WTC11 (cell line): ENCODE measurements around the gene MBNL1.

Experiments used
- ETV6 ChIP-seq: sonication (generic); formaldehyde crosslinking; IDR thresholded peaks from 2 replicates; pipeline ENCODE4 v1.8.1; 2022; ENCODE audit warnings: mild to moderate bottlenecking, missing genetic modification reagents
- FOXJ3 ChIP-seq: sonication (generic); formaldehyde crosslinking; IDR thresholded peaks from 2 replicates; pipeline ENCODE4 v1.9.0; 2021; ENCODE audit warnings: missing genetic modification reagents, mild to moderate bottlenecking, borderline replicate concordance
- FOXK1 ChIP-seq: sonication (generic); formaldehyde crosslinking; IDR thresholded peaks from 2 replicates; pipeline ENCODE4 v1.8.0; 2022; ENCODE audit warnings: mild to moderate bottlenecking, moderate library complexity, missing genetic modification reagents
- GRHL2 ChIP-seq: fragments of 250-450 bp; sonication (Bioruptor Pico); IDR thresholded peaks from 2 replicates; pipeline ENCODE4 v1.8.0; 2022; ENCODE audit warnings: mild to moderate bottlenecking, moderate library complexity; ENCODE audit not compliant: insufficient replicate concordance, severe bottlenecking
- IRF2 ChIP-seq: sonication (generic); formaldehyde crosslinking; IDR thresholded peaks from 2 replicates; pipeline ENCODE4 v1.8.0; 2022; ENCODE audit warnings: low read depth, missing genetic modification reagents, borderline replicate concordance
- NR3C1 ChIP-seq: sonication (generic); formaldehyde crosslinking; conservative IDR thresholded peaks from 2 replicates; pipeline ENCODE4 v1.8.1; 2023; ENCODE audit warnings: low read depth, mild to moderate bottlenecking, missing genetic modification reagents
- SMAD3 ChIP-seq: sonication (generic); formaldehyde crosslinking; IDR thresholded peaks from 2 replicates; pipeline ENCODE4 v1.8.0; 2022; ENCODE audit warnings: missing genetic modification reagents, mild to moderate bottlenecking, borderline replicate concordance
- ZNF416 ChIP-seq: fragments of 250-450 bp; sonication (Bioruptor Pico); IDR thresholded peaks from 2 replicates; pipeline ENCODE4 v1.9.0; 2021; ENCODE audit warnings: mild to moderate bottlenecking, inconsistent platforms
- TF ChIP-seq, protein P1 (sequence below): sonication (generic); formaldehyde crosslinking; IDR thresholded peaks from 2 replicates; pipeline ENCODE4 v1.8.1; 2022; ENCODE audit warnings: low read depth, missing genetic modification reagents, borderline replicate concordance
- TF ChIP-seq, protein P2 (sequence below): sonication (generic); formaldehyde crosslinking; conservative IDR thresholded peaks from 2 replicates; pipeline ENCODE4 v1.8.1; 2022; ENCODE audit warnings: mild to moderate bottlenecking, missing genetic modification reagents
- TF ChIP-seq, protein P3 (sequence below): fragments of 200-600 bp; IDR thresholded peaks from 2 replicates; pipeline ENCODE4 v1.8.0; 2022; ENCODE audit warnings: antibody characterized with exemption
- TF ChIP-seq, protein P4 (sequence below): sonication (generic); formaldehyde crosslinking; IDR thresholded peaks from 2 replicates; pipeline ENCODE4 v1.8.1; 2022; ENCODE audit warnings: mild to moderate bottlenecking, moderate library complexity, missing genetic modification reagents
- TF ChIP-seq, protein P5 (sequence below): sonication (generic); formaldehyde crosslinking; IDR thresholded peaks from 2 replicates; pipeline ENCODE4 v1.8.1; 2023; ENCODE audit warnings: mild to moderate bottlenecking, moderate library complexity, missing genetic modification reagents
- TF ChIP-seq, protein P6 (sequence below): sonication (generic); formaldehyde crosslinking; IDR thresholded peaks from 2 replicates; pipeline ENCODE4 v1.8.0; 2022; ENCODE audit warnings: mild to moderate bottlenecking, missing genetic modification reagents

DNA sequence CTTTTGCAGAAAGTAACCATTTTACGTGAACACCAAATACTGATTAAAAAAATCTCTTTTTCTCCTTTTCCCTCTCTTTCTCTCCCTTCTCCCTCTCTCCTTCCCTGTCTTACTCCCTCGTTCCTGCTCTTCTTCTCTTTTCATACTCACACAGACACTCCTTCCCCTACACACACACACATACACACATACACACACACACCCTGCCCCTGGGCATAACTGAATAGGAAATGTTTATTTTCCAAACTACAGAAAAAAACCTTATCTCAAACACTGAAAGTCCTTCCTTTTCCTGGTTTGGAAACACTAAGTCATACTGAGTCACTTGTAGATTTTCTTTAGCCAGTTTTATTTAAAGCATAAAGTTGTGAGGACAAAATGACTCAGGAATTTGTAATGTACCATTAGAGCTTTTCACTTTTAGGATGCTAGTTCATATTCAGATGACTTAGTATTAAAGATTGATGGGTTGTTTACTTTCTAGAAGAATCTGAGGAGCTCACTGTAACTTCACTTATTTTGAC lies 62.4 kb downstream of the MBNL1 start:
- TF ChIP-seq FOXK1 (CRISPR knock-in tag) (no peak), GRHL2 (CRISPR knock-in tag) (no peak), SMAD3 (CRISPR knock-in tag) (no peak), IRF2 (CRISPR knock-in tag) (no peak), ETV6 (CRISPR knock-in tag) (no peak), NR3C1 (CRISPR knock-in tag) (no peak), ZNF416 (no peak), FOXJ3 (CRISPR knock-in tag) (no peak)
- TF ChIP-seq, protein P1, sequence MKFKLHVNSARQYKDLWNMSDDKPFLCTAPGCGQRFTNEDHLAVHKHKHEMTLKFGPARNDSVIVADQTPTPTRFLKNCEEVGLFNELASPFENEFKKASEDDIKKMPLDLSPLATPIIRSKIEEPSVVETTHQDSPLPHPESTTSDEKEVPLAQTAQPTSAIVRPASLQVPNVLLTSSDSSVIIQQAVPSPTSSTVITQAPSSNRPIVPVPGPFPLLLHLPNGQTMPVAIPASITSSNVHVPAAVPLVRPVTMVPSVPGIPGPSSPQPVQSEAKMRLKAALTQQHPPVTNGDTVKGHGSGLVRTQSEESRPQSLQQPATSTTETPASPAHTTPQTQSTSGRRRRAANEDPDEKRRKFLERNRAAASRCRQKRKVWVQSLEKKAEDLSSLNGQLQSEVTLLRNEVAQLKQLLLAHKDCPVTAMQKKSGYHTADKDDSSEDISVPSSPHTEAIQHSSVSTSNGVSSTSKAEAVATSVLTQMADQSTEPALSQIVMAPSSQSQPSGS (CRISPR knock-in tag): no peak
- TF ChIP-seq, protein P2, sequence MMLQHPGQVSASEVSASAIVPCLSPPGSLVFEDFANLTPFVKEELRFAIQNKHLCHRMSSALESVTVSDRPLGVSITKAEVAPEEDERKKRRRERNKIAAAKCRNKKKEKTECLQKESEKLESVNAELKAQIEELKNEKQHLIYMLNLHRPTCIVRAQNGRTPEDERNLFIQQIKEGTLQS (CRISPR knock-in tag): no peak
- TF ChIP-seq, protein P3, sequence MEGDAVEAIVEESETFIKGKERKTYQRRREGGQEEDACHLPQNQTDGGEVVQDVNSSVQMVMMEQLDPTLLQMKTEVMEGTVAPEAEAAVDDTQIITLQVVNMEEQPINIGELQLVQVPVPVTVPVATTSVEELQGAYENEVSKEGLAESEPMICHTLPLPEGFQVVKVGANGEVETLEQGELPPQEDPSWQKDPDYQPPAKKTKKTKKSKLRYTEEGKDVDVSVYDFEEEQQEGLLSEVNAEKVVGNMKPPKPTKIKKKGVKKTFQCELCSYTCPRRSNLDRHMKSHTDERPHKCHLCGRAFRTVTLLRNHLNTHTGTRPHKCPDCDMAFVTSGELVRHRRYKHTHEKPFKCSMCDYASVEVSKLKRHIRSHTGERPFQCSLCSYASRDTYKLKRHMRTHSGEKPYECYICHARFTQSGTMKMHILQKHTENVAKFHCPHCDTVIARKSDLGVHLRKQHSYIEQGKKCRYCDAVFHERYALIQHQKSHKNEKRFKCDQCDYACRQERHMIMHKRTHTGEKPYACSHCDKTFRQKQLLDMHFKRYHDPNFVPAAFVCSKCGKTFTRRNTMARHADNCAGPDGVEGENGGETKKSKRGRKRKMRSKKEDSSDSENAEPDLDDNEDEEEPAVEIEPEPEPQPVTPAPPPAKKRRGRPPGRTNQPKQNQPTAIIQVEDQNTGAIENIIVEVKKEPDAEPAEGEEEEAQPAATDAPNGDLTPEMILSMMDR: no peak
- TF ChIP-seq, protein P4, sequence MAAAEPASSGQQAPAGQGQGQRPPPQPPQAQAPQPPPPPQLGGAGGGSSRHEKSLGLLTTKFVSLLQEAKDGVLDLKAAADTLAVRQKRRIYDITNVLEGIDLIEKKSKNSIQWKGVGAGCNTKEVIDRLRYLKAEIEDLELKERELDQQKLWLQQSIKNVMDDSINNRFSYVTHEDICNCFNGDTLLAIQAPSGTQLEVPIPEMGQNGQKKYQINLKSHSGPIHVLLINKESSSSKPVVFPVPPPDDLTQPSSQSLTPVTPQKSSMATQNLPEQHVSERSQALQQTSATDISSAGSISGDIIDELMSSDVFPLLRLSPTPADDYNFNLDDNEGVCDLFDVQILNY (CRISPR knock-in tag): no peak
- TF ChIP-seq, protein P5, sequence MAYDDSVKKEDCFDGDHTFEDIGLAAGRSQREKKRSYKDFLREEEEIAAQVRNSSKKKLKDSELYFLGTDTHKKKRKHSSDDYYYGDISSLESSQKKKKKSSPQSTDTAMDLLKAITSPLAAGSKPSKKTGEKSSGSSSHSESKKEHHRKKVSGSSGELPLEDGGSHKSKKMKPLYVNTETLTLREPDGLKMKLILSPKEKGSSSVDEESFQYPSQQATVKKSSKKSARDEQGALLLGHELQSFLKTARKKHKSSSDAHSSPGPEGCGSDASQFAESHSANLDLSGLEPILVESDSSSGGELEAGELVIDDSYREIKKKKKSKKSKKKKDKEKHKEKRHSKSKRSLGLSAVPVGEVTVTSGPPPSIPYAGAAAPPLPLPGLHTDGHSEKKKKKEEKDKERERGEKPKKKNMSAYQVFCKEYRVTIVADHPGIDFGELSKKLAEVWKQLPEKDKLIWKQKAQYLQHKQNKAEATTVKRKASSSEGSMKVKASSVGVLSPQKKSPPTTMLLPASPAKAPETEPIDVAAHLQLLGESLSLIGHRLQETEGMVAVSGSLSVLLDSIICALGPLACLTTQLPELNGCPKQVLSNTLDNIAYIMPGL (CRISPR knock-in tag): no peak
- TF ChIP-seq, protein P6, sequence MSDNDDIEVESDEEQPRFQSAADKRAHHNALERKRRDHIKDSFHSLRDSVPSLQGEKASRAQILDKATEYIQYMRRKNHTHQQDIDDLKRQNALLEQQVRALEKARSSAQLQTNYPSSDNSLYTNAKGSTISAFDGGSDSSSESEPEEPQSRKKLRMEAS (CRISPR knock-in tag): no peak
